Measurements from ENCODE around the gene COPS6. TPM values are rescaled to one million over a fixed set of nuclear protein-coding genes. Genes with fewer than 3 reads are reported as not detected.

Gene COPS6
- total RNA-seq, 2 donors from 2014 or later, result 78.4 to 80.0 TPM

- DNase-seq (ENCODE audit: low spot score), result no peak
Observed at GRCh38 chr7:100074841-100075240, 13.9 kb upstream of the COPS6 start.

GRCh38 chr7:100075418-100075817 is 13.4 kb upstream of the COPS6 start:
- no peak for DNase-seq (ENCODE audit: low spot score)
- intact Hi-C loops (cut with DNase I), result no loop called here

More at GRCh38 chr7:100074841-100075240, 13.9 kb upstream of the COPS6 start:
- intact Hi-C loops (cut with DNase I), result no loop called here

- intact Hi-C loops (cut with DNase I), result no loop called here
- no peak for DNase-seq (ENCODE audit: low spot score)
Observed at GRCh38 chr7:100077205-100077604, 11.6 kb upstream of the COPS6 start.

GRCh38 chr7:100079024-100079560 is 9.7 kb upstream of the COPS6 start:
- intact Hi-C loops (cut with DNase I), result no loop called here
- no peak for DNase-seq (ENCODE audit: low spot score)

GRCh38 chr7:100080907-100081534 is 7.7 kb upstream of the COPS6 start:
- intact Hi-C loops (cut with DNase I), result loop anchor here in 1 of 2 donors (2.0 kb wide), 1 partner anchor 30 kb away; no protein-coding TSS in a partner anchor
- DNase-seq (ENCODE audit: low spot score), result no peak

GRCh38 chr7:100081535-100082102 is 7.2 kb upstream of the COPS6 start, which contains the start of gene ZNF3:
Gene ZNF3, minus strand, starts transcription at chr7:100081723. Its CDS starts 4,366 bp downstream, at chr7:100077357.
- intact Hi-C loops (cut with DNase I), result loop anchor here in 1 of 2 donors (2.0 kb wide), 1 partner anchor 31 kb away; no protein-coding TSS in a partner anchor

GRCh38 chr7:100082978-100083377 is 5.8 kb upstream of the COPS6 start:
- no peak for DNase-seq (ENCODE audit: low spot score)
- intact Hi-C loops (cut with DNase I), result no loop called here

More at GRCh38 chr7:100081535-100082102, 7.2 kb upstream of the COPS6 start, which contains the start of gene ZNF3:
- peak; percentile 100 for DNase-seq (ENCODE audit: low spot score)

GRCh38 chr7:100085515-100085914 is 3.3 kb upstream of the COPS6 start:
- intact Hi-C loops (cut with DNase I), result no loop called here
- no peak for DNase-seq (ENCODE audit: low spot score)

GRCh38 chr7:100087055-100087750 is 1.6 kb upstream of the COPS6 start:
- no peak for DNase-seq (ENCODE audit: low spot score)
- intact Hi-C loops (cut with DNase I), result no loop called here

GRCh38 chr7:100088095-100088620 is 611 bp upstream of the COPS6 start:
- no peak for DNase-seq (ENCODE audit: low spot score)
- intact Hi-C loops (cut with DNase I), result no loop called here

- DNase-seq (ENCODE audit: low spot score), result no peak
- intact Hi-C loops (cut with DNase I), result no loop called here
Observed at GRCh38 chr7:100089458-100090196, 858 bp downstream of the COPS6 start.

GRCh38 chr7:100090527-100091410 is 2.0 kb downstream of the COPS6 start:
- DNase-seq (ENCODE audit: low spot score), result no peak
- intact Hi-C loops (cut with DNase I), result no loop called here

GRCh38 chr7:100091411-100092181 is 2.8 kb downstream of the COPS6 start:
- intact Hi-C loops (cut with DNase I), result no loop called here
- DNase-seq (ENCODE audit: low spot score), result no peak

- DNase-seq (ENCODE audit: low spot score), result no peak
- intact Hi-C loops (cut with DNase I), result no loop called here
Observed at GRCh38 chr7:100093054-100093453, 4.3 kb downstream of the COPS6 start.

- no peak for DNase-seq (ENCODE audit: low spot score)
Observed at GRCh38 chr7:100093498-100093897, 4.7 kb downstream of the COPS6 start.

GRCh38 chr7:100093925-100094486 is 5.2 kb downstream of the COPS6 start:
- intact Hi-C loops (cut with DNase I), result no loop called here
- no peak for DNase-seq (ENCODE audit: low spot score)

More at GRCh38 chr7:100093498-100093897, 4.7 kb downstream of the COPS6 start:
- intact Hi-C loops (cut with DNase I), result no loop called here

- intact Hi-C loops (cut with DNase I), result no loop called here
- DNase-seq (ENCODE audit: low spot score), result no peak
Observed at GRCh38 chr7:100095289-100095688, 6.5 kb downstream of the COPS6 start.

Data from posterior vena cava (tissue), 2 donors.